ENCODE results near the gene SERPINA10.
"Not testable (repeated sequence)": the region's sequence is repeated elsewhere in the genome, so short reads cannot be mapped to it uniquely, and the experiment has no call there.

SERPINA10 gene

DNA sequence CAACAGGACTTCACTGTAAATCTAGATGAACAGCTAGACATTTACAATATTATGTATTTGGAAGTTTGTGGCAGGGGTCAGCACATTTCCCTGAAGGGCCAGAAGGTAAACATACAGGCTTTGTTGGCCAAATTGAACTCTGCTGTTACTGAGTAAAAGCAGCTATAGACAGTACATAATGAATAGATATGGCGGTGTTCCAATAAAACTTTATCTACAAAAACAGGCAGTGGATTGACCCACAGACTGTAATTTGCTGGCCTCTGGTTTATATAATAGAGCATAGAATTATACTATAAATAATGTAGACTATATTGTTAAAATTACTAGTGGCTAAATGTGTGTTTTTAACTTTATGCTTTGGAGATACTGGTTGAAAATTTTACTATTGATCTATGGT, 25.7 kb downstream of the SERPINA10 start:
- POLR2A ChIA-PET, result no interaction called here
- CTCF ChIA-PET, result interaction anchor here (1.2 kb wide), 1 partner anchor 21 kb away, joined by 3 read pairs; no protein-coding TSS in a partner anchor
- TF ChIP-seq, protein P1, sequence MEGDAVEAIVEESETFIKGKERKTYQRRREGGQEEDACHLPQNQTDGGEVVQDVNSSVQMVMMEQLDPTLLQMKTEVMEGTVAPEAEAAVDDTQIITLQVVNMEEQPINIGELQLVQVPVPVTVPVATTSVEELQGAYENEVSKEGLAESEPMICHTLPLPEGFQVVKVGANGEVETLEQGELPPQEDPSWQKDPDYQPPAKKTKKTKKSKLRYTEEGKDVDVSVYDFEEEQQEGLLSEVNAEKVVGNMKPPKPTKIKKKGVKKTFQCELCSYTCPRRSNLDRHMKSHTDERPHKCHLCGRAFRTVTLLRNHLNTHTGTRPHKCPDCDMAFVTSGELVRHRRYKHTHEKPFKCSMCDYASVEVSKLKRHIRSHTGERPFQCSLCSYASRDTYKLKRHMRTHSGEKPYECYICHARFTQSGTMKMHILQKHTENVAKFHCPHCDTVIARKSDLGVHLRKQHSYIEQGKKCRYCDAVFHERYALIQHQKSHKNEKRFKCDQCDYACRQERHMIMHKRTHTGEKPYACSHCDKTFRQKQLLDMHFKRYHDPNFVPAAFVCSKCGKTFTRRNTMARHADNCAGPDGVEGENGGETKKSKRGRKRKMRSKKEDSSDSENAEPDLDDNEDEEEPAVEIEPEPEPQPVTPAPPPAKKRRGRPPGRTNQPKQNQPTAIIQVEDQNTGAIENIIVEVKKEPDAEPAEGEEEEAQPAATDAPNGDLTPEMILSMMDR (IDR thresholded peaks at IDR 0.05; ENCODE audit: control extremely low read depth, extremely low read depth, low read depth, missing control alignments), result no peak
- DNase-seq (ENCODE audit: extremely low spot score), result no peak

DNA sequence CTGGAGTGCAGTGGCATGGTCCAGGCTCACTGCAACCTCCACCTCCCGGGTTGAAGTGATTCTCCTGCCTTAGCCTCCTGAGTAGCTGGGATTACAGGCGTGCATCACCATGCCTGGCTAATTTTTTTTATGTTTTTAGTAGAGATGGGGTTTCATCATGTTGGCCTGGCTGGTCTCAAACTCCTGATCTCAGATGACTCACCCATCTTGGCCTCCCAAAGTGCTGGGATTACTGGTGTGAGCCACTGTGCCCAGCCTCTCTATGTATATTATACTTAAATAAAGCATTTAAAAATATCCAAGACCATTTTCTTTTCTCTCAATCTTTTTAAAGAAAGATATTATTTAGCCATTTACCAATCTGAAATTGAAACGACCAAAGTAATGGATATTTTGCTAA, 28.9 kb downstream of the SERPINA10 start:
- POLR2A ChIA-PET; CTCF ChIA-PET; DNase-seq (ENCODE audit: extremely low spot score): not testable (repeated sequence)

DNA sequence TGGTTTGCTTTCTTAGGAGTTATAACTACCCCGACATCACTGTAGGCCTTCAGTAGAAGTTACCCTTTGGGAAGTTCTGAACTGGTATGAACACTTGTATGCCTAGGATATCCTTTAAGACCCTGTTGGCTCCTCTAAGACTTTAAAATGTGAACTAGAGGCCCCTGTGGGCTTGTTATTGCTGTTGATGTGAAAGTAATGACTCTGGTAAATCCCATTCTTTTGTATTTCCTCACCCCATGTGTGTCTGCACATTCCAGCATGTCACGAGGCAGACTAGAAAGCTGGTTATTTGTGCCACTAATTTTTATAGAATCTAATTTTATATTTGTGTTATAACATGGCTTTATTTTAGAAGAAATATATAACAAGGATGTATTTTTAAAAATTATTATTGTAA, 48.9 kb downstream of the SERPINA10 start:
- TF ChIP-seq, protein P1 (IDR thresholded peaks at IDR 0.05; ENCODE audit: control extremely low read depth, extremely low read depth, low read depth, missing control alignments), result no peak
- DNase-seq (ENCODE audit: extremely low spot score), result no peak
- POLR2A ChIA-PET, result no interaction called here
- CTCF ChIA-PET, result no interaction called here

DNA sequence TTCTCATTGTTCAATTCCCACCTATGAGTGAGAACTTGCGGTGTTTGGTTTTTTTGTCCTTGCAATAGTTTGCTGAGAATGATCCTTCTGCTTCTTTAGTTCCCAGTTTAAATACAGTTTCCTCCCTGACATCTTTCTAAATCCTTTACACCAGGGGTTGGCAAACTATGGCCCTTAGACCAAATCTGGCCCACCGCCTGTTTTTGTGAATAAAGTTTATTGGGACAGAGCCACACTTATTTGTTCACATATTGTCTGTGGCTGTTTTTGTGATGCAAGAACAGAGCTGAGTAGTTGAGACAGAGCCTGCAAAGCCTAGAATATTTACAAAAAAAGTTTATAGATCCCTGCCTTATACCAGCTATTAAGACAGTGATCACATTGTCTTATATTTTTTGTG, 53.7 kb downstream of the SERPINA10 start:
- ChIA-PET CTCF (no interaction called here), POLR2A (no interaction called here)
- no peak for DNase-seq (ENCODE audit: extremely low spot score)
- TF ChIP-seq, protein P1 (IDR thresholded peaks at IDR 0.05; ENCODE audit: control extremely low read depth, extremely low read depth, low read depth, missing control alignments), result no peak

DNA sequence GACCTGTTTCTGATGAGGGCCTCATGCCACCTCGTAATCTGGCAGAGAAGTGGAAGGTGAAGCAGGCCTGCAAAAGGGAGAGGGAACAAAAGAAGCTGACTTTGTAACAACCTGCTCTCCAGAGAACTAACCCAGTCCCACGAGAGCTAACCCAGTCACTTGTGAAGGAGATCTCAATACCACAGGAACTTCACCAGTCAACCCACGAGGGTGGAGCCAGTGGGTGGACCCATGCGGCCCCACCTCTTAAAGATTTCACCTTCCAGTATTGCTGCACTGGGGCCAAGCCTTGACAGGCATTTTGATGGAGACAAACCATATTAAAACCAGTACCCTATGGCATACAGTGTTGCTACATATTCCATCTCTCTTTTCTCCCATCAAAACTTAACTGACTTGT, 55.1 kb downstream of the SERPINA10 start:
- ChIA-PET POLR2A (no interaction called here), CTCF (no interaction called here)
- DNase-seq (ENCODE audit: extremely low spot score), result no peak
- TF ChIP-seq, protein P1 (IDR thresholded peaks at IDR 0.05; ENCODE audit: control extremely low read depth, extremely low read depth, low read depth, missing control alignments), result no peak

DNA sequence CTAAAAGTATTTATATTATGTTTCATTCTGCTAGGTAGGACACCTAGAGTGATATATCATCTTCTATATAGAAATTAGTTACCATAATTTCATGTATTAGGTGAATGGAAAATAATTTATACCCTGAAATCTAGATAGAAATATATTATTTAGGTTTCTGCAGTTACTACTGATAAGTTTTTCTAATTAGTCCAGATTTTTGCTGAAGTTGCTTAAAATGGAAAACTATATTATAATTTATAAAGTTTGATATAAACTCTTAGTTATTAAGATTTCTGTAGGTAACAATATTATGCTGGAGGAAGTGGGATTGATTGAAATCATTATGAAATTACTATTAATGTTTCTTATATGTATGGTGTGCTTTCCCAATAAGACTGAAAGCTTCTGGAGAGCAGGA, 56.0 kb downstream of the SERPINA10 start:
- ChIA-PET CTCF (interaction anchor here (1.2 kb wide), 1 partner anchor 10 kb away, joined by 3 read pairs; no protein-coding TSS in a partner anchor), POLR2A (no interaction called here)
- TF ChIP-seq, protein P1 (IDR thresholded peaks at IDR 0.05; ENCODE audit: control extremely low read depth, extremely low read depth, low read depth, missing control alignments), result no peak
- no peak for DNase-seq (ENCODE audit: extremely low spot score)

All from GM10248 (cell line).